Neutrophil (primary cell): ENCODE measurements around the gene MAPK4.

Source experiments
- H3K27ac ChIP-seq: fragments of 200-600 bp; sonication (generic); 2 replicates; pipeline ENCODE4 v1.5.1; 2016; ENCODE audit warnings: mild to moderate bottlenecking, moderate library complexity
- H3K27me3 ChIP-seq: fragments of 200-600 bp; sonication (generic); 2 replicates; pipeline ENCODE4 v1.6.0; 2016; ENCODE audit warnings: mild to moderate bottlenecking
- H3K36me3 ChIP-seq: fragments of 200-600 bp; sonication (generic); 2 replicates; pipeline ENCODE4 v1.5.1; 2017
- H3K4me1 ChIP-seq, 2 experiments: fragments of 200-600 bp in 1 of 2; sonication (generic) in 1 of 2; 1 replicate in 1 of 2; 2 replicates in 1 of 2; pipeline versions ENCODE4 v1.5.1 to v1.6.1; 2013 to 2016; ENCODE audit warnings: low read depth in 1 of 2, low read length in 1 of 2, mild to moderate bottlenecking in 1 of 2, moderate library complexity in 1 of 2; ENCODE audit not compliant: control insufficient read depth in 1 of 2, insufficient read depth in 1 of 2
- H3K4me3 ChIP-seq, 2 experiments: fragments of 200-600 bp in 1 of 2; sonication (generic) in 1 of 2; 1 replicate in 1 of 2; 2 replicates in 1 of 2; pipeline ENCODE4 v1.5.1; 2013 to 2016; ENCODE audit warnings: low read depth in 1 of 2, low read length in 1 of 2, mild to moderate bottlenecking in 1 of 2, moderate library complexity in 1 of 2
- H3K9me3 ChIP-seq: fragments of 200-600 bp; sonication (generic); 2 replicates; pipeline ENCODE4 v1.5.1; 2016
- CTCF ChIP-seq: fragments of 200-600 bp; sonication (generic); IDR thresholded peaks from 2 replicates; pipeline ENCODE4 v1.5.1; 2016; ENCODE audit warnings: antibody characterized with exemption

Gene MAPK4

GRCh38 chr18:50644146-50644545 is 84.3 kb downstream of the MAPK4 start:
- H3K27me3 ChIP-seq = no peaks in the 10 kb centered on the region
- TF ChIP-seq CTCF = no peak

DNA sequence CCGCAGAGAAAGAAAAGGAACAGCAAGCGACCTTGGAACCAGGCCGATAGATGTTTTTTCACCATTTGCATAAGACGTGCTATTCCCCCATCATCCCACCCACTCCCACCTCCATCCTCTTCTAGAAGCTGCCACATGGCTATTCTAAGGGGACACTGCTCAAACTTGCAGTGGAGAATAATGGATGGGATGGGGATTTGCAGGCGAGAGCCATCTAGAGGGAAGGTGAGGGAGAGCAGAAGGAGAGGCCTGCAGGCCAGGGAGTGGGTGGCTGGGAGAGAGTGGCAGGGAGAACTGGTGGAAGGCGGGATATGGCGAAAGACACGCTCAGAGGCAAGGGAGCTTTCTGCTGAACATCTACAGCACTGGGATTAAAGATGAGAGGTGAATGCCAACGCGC is 84.9 kb downstream of the MAPK4 start:
- H3K27ac ChIP-seq = no peak overlapping the region
- no peaks in the 10 kb centered on the region for H3K4me1 ChIP-seq
- H3K9me3 ChIP-seq = no peaks in the 10 kb centered on the region
- no peaks in the 10 kb centered on the region for H3K36me3 ChIP-seq
- no peak overlapping the region for H3K4me3 ChIP-seq
- no peaks in the 10 kb centered on the region for H3K27me3 ChIP-seq
- no peak for TF ChIP-seq CTCF

More at GRCh38 chr18:50644146-50644545, 84.3 kb downstream of the MAPK4 start:
- Histone ChIP-seq H3K9me3 (no peaks in the 10 kb centered on the region), H3K4me3 (no peak overlapping the region), H3K36me3 (no peaks in the 10 kb centered on the region), H3K4me1 (no peaks in the 10 kb centered on the region), H3K27ac (no peak overlapping the region)

DNA sequence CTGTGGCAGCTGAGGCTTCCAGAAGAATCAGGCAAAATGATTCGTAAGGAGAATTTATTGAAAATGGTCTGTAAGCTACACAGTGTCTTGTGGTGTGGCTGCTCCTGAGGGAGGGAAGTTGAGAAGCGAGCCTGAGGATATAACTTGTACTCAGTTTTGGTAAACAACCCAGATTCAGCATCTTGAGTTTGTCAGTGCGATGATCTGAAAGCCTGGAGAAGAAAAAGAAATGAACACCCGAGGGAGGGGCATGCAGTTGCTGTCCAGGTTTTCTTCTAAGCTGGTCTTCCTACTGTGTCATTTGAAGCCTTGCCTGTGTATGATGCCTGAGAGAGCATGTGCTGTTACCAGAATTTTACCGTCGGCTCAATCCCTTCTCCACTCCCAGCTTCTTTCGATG is 87.3 kb downstream of the MAPK4 start:
- Histone ChIP-seq H3K9me3 (no peaks in the 10 kb centered on the region), H3K27me3 (no peaks in the 10 kb centered on the region), H3K4me1 (no peaks in the 10 kb centered on the region), H3K27ac (no peak overlapping the region), H3K4me3 (no peak overlapping the region), H3K36me3 (no peaks in the 10 kb centered on the region)
- no peak for TF ChIP-seq CTCF

DNA sequence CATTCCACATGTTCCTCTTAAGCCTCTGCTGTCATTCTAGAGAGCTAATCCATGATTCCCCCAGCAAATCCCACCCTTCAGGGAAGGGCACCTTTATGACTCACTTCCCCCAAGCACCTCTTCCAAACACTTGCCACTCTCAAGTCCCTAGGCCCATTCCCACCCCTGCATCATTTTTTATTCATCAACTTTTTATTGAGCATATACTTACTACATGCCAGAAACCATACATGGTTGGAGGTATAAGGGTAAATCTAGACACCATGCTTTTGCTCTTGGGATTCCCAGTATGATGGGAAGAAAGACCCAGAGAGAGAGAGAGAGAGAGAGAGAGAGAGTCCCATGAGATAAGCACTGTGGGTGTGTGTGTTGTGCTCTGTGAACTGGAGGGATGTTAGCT is 87.9 kb downstream of the MAPK4 start:
- H3K9me3 ChIP-seq = no peaks in the 10 kb centered on the region
- TF ChIP-seq CTCF = no peak
- H3K36me3 ChIP-seq = no peaks in the 10 kb centered on the region
- no peak overlapping the region for H3K27ac ChIP-seq
- no peak overlapping the region for H3K4me3 ChIP-seq
- H3K27me3 ChIP-seq = no peaks in the 10 kb centered on the region
- no peaks in the 10 kb centered on the region for H3K4me1 ChIP-seq

- TF ChIP-seq CTCF = no peak
- Histone ChIP-seq H3K4me1 (no peaks in the 10 kb centered on the region), H3K4me3 (no peak overlapping the region), H3K9me3 (no peaks in the 10 kb centered on the region), H3K27me3 (no peaks in the 10 kb centered on the region), H3K36me3 (no peaks in the 10 kb centered on the region), H3K27ac (no peak overlapping the region)
These were observed 89.9 kb downstream of the MAPK4 start for GRCh38 chr18:50649821-50650220.

DNA sequence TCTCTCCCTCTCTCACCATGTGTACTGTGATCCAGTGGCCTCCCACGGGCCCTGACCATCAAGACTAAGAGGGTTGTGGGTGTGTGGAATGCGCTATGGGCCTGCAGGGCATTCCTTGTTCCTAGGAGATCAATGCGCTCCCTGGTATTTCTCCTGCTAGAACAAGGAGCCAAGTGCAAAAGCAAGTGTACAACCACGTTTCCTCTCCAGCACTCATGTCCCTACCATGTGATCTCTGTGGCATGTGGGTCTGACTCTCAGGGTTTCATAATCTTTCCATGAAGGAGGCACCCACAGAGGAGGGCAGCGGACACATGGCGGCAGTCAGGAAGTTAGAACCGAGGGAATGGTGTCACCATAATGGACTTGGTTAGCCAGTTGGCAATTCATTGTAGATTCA is 91.4 kb downstream of the MAPK4 start:
- Histone ChIP-seq H3K27ac (no peak overlapping the region), H3K9me3 (no peaks in the 10 kb centered on the region), H3K4me3 (no peak overlapping the region), H3K27me3 (no peaks in the 10 kb centered on the region), H3K4me1 (no peaks in the 10 kb centered on the region), H3K36me3 (no peaks in the 10 kb centered on the region)
- no peak for TF ChIP-seq CTCF
